Ascending aorta (tissue), 2 donors: ENCODE data around the gene SNX3. TPM values are rescaled to one million over a fixed set of nuclear protein-coding genes. Genes with fewer than 3 reads are reported as not detected.

Experiments
- DNase-seq, 2 donors: peaks; one replicate each; pipeline ENCODE4 v3.0.0-alpha.2; 2019; ENCODE audit warnings: low spot score in 2 of 2
- H3K27ac ChIP-seq, 2 donors: fragments of 200-600 bp; sonication (generic); one replicate each; pipeline ENCODE4 v1.5.1; 2016 to 2017; ENCODE audit warnings: mild to moderate bottlenecking in 1 of 2
- H3K27me3 ChIP-seq: fragments of 200-600 bp; sonication (generic); one replicate; pipeline ENCODE4 v1.5.1; 2017
- H3K36me3 ChIP-seq, 2 donors: fragments of 200-600 bp; sonication (generic); one replicate each; pipeline ENCODE4 v1.5.1; 2016
- H3K4me1 ChIP-seq, 2 donors: fragments of 200-600 bp; sonication (generic); one replicate each; pipeline ENCODE4 v1.5.1; 2016 to 2017; ENCODE audit warnings: mild to moderate bottlenecking in 1 of 2
- H3K4me3 ChIP-seq, 2 donors: fragments of 200-600 bp; sonication (generic); one replicate each; pipeline ENCODE4 v1.5.1; 2016 to 2017; ENCODE audit warnings: mild to moderate bottlenecking in 1 of 2
- H3K9me3 ChIP-seq, 2 donors: fragments of 200-600 bp; sonication (generic); one replicate each; pipeline ENCODE4 v1.5.1; 2016
- CTCF ChIP-seq, 3 experiments: fragments of 200-600 bp in 2 of 3; fragments of 450-650 bp in 1 of 3; sonication (generic) in 2 of 3; IDR thresholded peaks; one replicate each; pipeline ENCODE4 v1.5.1; 2016 to 2019; ENCODE audit warnings: antibody characterized with exemption in 3 of 3, mild to moderate bottlenecking in 1 of 3, moderate library complexity in 1 of 3
- intact Hi-C: fragments of 100-400 bp; cut with DNase I; formaldehyde crosslinking; loops from one replicate; pipeline ENCODE4 v1.15.1; 2023
- total RNA-seq: library from RNA; depleted of rRNA; stranded (reverse); fragments of >200 nt; gene quantifications from one replicate; pipeline ENCODE4 v1.1.0, GENCODE V29; 2016

The SNX3 gene
- total RNA-seq, 1 donor from 2014 or later, result 112 TPM

GRCh38 chr6:108211671-108212070 lies 49.2 kb downstream of the SNX3 start:
- Histone ChIP-seq H3K9me3 (no peaks in the 10 kb centered on the region), H3K27me3 (no peaks in the 10 kb centered on the region), H3K4me1 (no peaks in the 10 kb centered on the region), H3K4me3 (no peak overlapping the region), H3K27ac (no peak overlapping the region), H3K36me3 (peaks cover 8 to 31% of the 10 kb centered on the region in 2 donors)
- no peak for DNase-seq
- intact Hi-C loops, result no loop called here
- TF ChIP-seq CTCF (IDR thresholded peaks at IDR 0.05), result no peak

DNA sequence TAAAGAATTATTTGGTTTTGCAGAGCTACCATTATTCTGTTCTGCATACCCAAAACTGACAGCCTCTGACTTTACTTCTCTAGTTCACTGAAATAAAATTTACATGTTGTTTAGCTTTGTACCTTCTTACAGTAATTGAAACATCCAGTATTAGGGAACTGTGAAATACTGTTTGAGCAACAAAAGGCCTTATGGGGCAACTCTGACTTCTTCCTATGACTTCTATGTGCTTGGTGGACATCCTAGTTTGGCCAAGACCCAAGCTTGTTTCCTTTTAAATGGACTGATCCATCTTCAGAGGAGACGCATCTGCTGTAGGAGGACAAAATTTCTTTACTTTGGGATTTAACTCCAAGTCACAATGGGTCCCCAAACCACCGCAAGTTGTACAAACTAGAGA lies 50.3 kb downstream of the SNX3 start:
- TF ChIP-seq CTCF (IDR thresholded peaks at IDR 0.05), result no peak
- intact Hi-C loops, result no loop called here

DNA sequence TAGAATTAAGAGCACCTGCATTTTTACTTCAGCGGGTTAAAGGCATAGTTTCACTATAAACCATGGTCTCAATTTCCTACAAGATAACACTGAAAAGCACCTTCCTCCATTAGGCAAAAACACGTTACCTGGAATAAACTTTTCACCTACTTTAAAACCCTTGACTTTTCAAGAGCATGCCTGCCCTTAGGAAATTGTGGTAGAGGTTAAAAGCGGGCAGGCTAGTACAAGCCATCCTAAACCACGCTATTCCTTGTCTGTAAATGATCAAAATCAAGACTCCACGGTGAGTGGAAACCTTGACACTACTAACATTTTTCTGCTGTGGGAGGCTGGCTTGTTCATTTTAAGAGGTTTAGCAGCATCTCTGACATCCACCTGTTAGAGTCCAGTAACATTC lies 51.1 kb downstream of the SNX3 start:
- Histone ChIP-seq H3K27ac (no peak overlapping the region), H3K9me3 (no peaks in the 10 kb centered on the region), H3K4me3 (no peak overlapping the region), H3K36me3 (peaks cover 8 to 23% of the 10 kb centered on the region in 2 donors), H3K27me3 (no peaks in the 10 kb centered on the region), H3K4me1 (no peaks in the 10 kb centered on the region)
- DNase-seq, result no peak
- intact Hi-C loops, result no loop called here
- no peak for TF ChIP-seq CTCF (IDR thresholded peaks at IDR 0.05)

More for the DNA sequence above, 50.3 kb downstream of the SNX3 start:
- no peak for DNase-seq
- no peaks in the 10 kb centered on the region for H3K9me3 ChIP-seq
- no peaks in the 10 kb centered on the region for H3K27me3 ChIP-seq
- H3K4me1 ChIP-seq, result no peaks in the 10 kb centered on the region
- H3K27ac ChIP-seq, result no peak overlapping the region
- H3K4me3 ChIP-seq, result no peak overlapping the region
- peaks cover 8 to 25% of the 10 kb centered on the region in 2 donors for H3K36me3 ChIP-seq

DNA sequence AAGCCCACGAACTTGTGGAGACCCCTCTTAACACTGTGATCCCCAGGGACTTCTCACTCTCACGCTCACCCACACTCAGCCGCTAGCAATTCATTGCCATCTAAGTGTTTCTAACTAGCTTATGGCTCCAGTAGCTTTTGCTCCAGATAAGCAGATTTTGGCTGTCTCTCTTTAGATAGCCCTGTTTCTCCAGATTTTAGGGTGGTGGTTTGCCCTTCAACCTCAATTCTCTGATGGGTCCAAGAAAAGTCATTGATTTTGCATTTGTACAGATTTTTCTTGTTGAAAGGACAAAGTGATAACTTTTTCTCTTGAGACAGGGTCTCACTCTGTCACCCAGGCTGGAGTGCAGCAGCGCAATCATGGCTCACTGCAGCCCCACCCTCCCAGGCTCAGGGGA lies 53.8 kb downstream of the SNX3 start:
- no peak for TF ChIP-seq CTCF (IDR thresholded peaks at IDR 0.05)
- H3K27me3 ChIP-seq, result no peaks in the 10 kb centered on the region
- peaks cover 8 to 18% of the 10 kb centered on the region in 2 donors for H3K36me3 ChIP-seq
- no peak for DNase-seq
- no peaks in the 10 kb centered on the region for H3K4me1 ChIP-seq
- H3K9me3 ChIP-seq, result no peaks in the 10 kb centered on the region
- no peak overlapping the region for H3K4me3 ChIP-seq
- intact Hi-C loops, result no loop called here
- no peak overlapping the region for H3K27ac ChIP-seq

GRCh38 chr6:108203189-108204112 lies 57.4 kb downstream of the SNX3 start:
- Histone ChIP-seq H3K36me3 (peaks cover 0 to 8% of the 10 kb centered on the region in 2 donors), H3K4me3 (no peak overlapping the region), H3K27me3 (no peaks in the 10 kb centered on the region)

More at GRCh38 chr6:108203189-108204112, 57.4 kb downstream of the SNX3 start:
- DNase-seq, result no peak
- H3K27ac ChIP-seq, result no peak overlapping the region
- intact Hi-C loops, result no loop called here
- no peaks in the 10 kb centered on the region for H3K9me3 ChIP-seq
- H3K4me1 ChIP-seq, result no peaks in the 10 kb centered on the region
- no peak for TF ChIP-seq CTCF (IDR thresholded peaks at IDR 0.05)
